ENCODE measurements around the gene NT5DC1. TPM values are rescaled to one million over a fixed set of nuclear protein-coding genes. Genes with fewer than 3 reads are reported as not detected.

NT5DC1 gene
- total and polyA plus RNA-seq, 11 donors, result 6.5 to 72.4 (median 50.9) TPM

DNA sequence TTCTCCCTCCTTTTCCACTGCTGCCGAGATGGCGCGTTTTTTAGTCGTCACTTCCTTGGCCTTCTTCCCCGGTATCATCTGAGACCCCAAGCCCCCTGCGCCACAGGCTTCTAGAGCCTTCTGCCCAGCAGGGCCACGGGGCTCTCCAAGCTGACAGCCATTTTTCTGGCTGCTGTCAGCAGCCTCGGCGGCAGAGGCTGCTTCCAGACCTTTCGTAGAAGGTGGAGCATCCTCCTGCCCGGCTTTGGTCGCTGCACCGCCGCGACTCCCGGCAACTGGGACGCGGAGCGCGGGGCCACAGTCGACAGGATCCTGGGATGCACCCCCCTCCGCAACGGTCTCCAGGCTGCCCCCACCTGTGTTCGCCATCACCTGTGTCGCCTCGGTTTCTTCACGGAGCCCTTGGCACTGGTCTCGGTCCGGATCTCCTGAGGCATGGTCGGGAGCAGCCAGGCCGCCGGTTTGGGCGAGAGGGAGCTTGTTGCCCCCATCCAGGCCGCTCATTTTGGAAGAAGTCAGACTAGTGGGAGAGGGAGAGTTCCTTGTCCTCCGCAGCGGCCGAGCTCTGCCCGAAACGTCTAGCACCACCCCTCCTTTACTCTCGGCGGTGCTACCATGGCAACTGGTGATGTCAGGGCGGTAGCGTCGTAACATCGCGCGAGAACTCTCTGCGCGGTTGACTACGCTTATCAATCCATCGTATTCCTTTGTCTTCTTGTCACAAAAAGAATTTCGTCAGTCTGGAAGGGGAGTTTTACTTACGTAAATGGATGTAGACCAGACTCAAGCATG lies 153.0 kb downstream of the NT5DC1 start, which contains the start of gene TSPYL4:
TSPYL4 (minus strand) TSS at position 571 of the 792 bp plus-strand sequence; CDS start at position 504, 67 bp downstream.
- Histone ChIP-seq H3K27me3 (no peaks in the 10 kb centered on the region), H3K9me3 (no peaks in the 10 kb centered on the region), H3K4me3 (peak within 1 kb of the TSS; percentile 61 to 98 (median 90)), H3K4me1 (peaks cover 0 to 62% (median 49%) of the 10 kb centered on the region in 12 donors), H3K36me3 (peaks cover 0 to 2% (median 0%) of the 10 kb centered on the region in 9 donors), H3K27ac (peak within 1 kb of the TSS; percentile 72 to 94 (median 88))
- peak in 1 of 2 donors; percentile 94 for TF ChIP-seq POLR2A (IDR thresholded peaks at IDR 0.05)
- no peak for TF ChIP-seq CTCF (IDR thresholded peaks at IDR 0.05)
- DNase-seq (peak; percentile 94 to 97 (median 95)), ATAC-seq (peak; percentile 97 to 98 (median 98))
- 0 to 1% (median 1%) methylated on average over 29 to 53 of the region's 53 CpGs for WGBS, 4 donors
- intact Hi-C loops (cut with DNase I), result loop anchor here in 2 of 10 donors (1.0 kb wide), 2 partner anchors 26 to 27 kb away; partner anchors contain the start of gene TSPYL1 (in 1 of the 2)

DNA sequence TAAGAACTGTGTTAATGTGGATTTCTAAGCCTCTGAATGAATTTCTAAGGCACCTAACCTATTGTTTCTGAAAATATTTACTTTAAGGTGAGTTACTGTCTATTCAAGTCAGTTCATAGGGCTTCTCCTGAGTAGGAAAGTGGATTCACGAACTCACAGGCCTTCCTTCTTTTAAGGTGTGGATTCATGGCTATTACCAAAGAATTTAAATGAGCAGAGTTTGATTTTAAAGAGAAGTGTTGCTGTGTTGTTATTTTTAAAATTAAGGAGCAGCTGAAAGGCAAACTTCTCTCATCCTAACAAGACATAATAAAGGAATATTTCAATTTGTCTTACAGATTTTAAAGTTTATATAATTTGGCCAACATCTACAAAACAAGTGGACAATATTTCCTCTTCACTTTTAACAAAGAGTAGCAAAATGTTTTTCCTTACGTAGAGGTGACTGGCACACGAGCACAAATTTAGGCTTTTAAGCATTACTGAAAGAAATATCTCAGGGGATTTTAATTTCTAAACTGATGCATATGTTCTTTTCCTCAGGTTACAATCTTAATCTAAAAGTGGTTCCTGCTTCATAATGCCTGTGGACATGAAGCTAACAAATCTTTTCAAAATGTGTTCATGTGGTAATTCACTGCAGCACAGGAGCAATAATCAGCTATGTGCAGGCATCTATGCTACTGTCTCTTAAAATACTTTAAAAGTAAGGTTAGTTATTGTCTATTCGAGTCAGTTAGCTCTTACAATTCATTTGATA lies 153.8 kb downstream of the NT5DC1 start:
- Histone ChIP-seq H3K4me1 (peaks cover 0 to 54% (median 44%) of the 10 kb centered on the region in 12 donors), H3K9me3 (no peaks in the 10 kb centered on the region), H3K27me3 (no peaks in the 10 kb centered on the region), H3K36me3 (peaks cover 0 to 9% (median 3%) of the 10 kb centered on the region in 9 donors), H3K27ac (peak overlapping the region; percentile 72 to 94 (median 88)), H3K4me3 (peak overlapping the region; percentile 61 to 98 (median 90))
- DNase-seq, result no peak
- TF ChIP-seq POLR2A (IDR thresholded peaks at IDR 0.05), result no peak
- WGBS, 4 donors, result 7 to 10% (median 7%) methylated on average over 4 of the region's 4 CpGs
- intact Hi-C loops (cut with DNase I), result loop anchor here in 2 of 10 donors (1.0 kb wide), 2 partner anchors 25 to 26 kb away; partner anchors contain the start of gene TSPYL1 (in 1 of the 2)
- ATAC-seq, result no peak

DNA sequence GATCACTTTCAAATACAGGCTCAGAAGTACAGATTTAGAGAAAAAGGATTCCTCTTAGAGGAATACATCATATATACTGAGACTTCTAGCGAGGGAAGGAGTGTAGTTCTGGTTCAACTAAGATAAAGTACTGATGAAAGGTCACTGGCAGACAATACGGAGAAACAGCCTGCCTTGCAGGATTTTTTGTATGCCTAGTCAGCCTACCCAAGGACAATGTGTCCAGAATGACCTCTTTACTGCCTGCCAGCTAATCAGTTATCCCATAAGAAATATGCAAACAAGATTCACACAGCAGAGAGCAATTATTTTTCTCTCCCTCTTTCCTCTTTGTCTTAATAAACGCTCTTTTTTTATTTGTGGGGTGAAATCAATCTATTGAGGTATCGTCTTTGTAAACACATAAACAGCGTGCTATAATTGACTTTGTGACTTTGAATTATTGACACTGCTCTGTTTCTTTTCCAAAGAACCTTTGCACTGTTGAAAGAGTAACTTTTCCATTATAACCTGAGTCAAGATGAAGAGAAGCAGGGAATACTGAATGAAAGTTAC lies 154.7 kb downstream of the NT5DC1 start:
- peaks cover 0 to 47% (median 36%) of the 10 kb centered on the region in 12 donors for H3K4me1 ChIP-seq
- no peaks in the 10 kb centered on the region for H3K27me3 ChIP-seq
- peaks cover 0 to 9% (median 5%) of the 10 kb centered on the region in 9 donors for H3K36me3 ChIP-seq
- H3K4me3 ChIP-seq, result peak overlapping the region in 8 of 12 donors; percentile 72 to 95 (median 90)
- peak overlapping the region in 11 of 12 donors; percentile 11 to 93 (median 87) for H3K27ac ChIP-seq
- DNase-seq, result no peak
- H3K9me3 ChIP-seq, result no peaks in the 10 kb centered on the region
- WGBS, 4 donors, result 37 to 58% (median 42%) methylated on average over 5 of the region's 5 CpGs
- peak in 2 of 4 donors; percentile 9 to 13 for ATAC-seq
- TF ChIP-seq POLR2A (IDR thresholded peaks at IDR 0.05), result no peak
- no peak for TF ChIP-seq CTCF (IDR thresholded peaks at IDR 0.05)
- intact Hi-C loops (cut with DNase I), result no loop called here

GRCh38 chr6:116256694-116257093 lies 156.0 kb downstream of the NT5DC1 start:
- ATAC-seq (no peak), DNase-seq (no peak)
- TF ChIP-seq POLR2A (IDR thresholded peaks at IDR 0.05), result no peak
- TF ChIP-seq CTCF (IDR thresholded peaks at IDR 0.05), result no peak
- intact Hi-C loops (cut with DNase I), result no loop called here
- Histone ChIP-seq H3K27ac (no peak overlapping the region), H3K4me1 (peaks cover 0 to 34% (median 24%) of the 10 kb centered on the region in 12 donors), H3K27me3 (no peaks in the 10 kb centered on the region), H3K4me3 (no peak overlapping the region), H3K36me3 (peaks cover 0 to 9% (median 5%) of the 10 kb centered on the region in 9 donors), H3K9me3 (no peaks in the 10 kb centered on the region)
- 94 to 98% (median 97%) methylated on average over 1 of the region's 1 CpG for WGBS, 4 donors
